Right lobe of liver (tissue), 4 donors: ENCODE data around the gene PRKG2.

Experiments
- CTCF ChIP-seq, 4 donors: fragments of 200-600 bp in 3 of 4; fragments of 450-650 bp in 1 of 4; IDR thresholded peaks; one replicate each; pipeline versions ENCODE4 v1.5.1 to v1.8.0; 2016 to 2022; ENCODE audit warnings: antibody characterized with exemption in 4 of 4, mild to moderate bottlenecking in 2 of 4
- POLR2A ChIP-seq: fragments of 450-650 bp; IDR thresholded peaks from one replicate; pipeline ENCODE4 v1.6.1; 2017; ENCODE audit warnings: antibody characterized with exemption, mild to moderate bottlenecking
- donor health status: DM: no; HTN: no; CAD: no.
- donor health status: DM: no; HTN: no; CAD: no.
- donor health status: DM: no; HTN: yes; CAD: no.

GRCh38 chr4:81165861-81166430 is 49.1 kb downstream of the PRKG2 start:
- no peak for TF ChIP-seq POLR2A
- TF ChIP-seq CTCF (IDR thresholded peaks at IDR 0.05), result no peak
